ELF-1 (cell line): ENCODE data around the gene CBLN3.

ENCODE experiments used
- DNase-seq: peaks from one replicate; pipeline ENCODE4 v3.0.0-alpha.2; 2016; ENCODE audit warnings: low read depth, low spot score

Gene CBLN3

GRCh38 chr14:24426150-24426911 lies 3.1 kb downstream of the CBLN3 start:
- no peak for DNase-seq

- no peak for DNase-seq
Measured at GRCh38 chr14:24425704-24426103, 3.8 kb downstream of the CBLN3 start.

- no peak for DNase-seq
Measured at GRCh38 chr14:24422694-24423601, 6.5 kb downstream of the CBLN3 start.

- no peak for DNase-seq
Measured at GRCh38 chr14:24422261-24422660, 7.2 kb downstream of the CBLN3 start.

GRCh38 chr14:24418492-24418873 lies 11.0 kb downstream of the CBLN3 start:
- DNase-seq = no peak

GRCh38 chr14:24417832-24418491 lies 11.5 kb downstream of the CBLN3 start:
- no peak for DNase-seq

- DNase-seq = no peak
Measured at GRCh38 chr14:24416932-24417619, 12.4 kb downstream of the CBLN3 start.

GRCh38 chr14:24416254-24416931 lies 13.1 kb downstream of the CBLN3 start:
- DNase-seq = no peak

- no peak for DNase-seq
Measured at GRCh38 chr14:24415421-24416253, 13.8 kb downstream of the CBLN3 start.

GRCh38 chr14:24414732-24415420 lies 14.6 kb downstream of the CBLN3 start:
- DNase-seq = no peak

GRCh38 chr14:24414077-24414476 lies 15.4 kb downstream of the CBLN3 start:
- DNase-seq = no peak

GRCh38 chr14:24411443-24412389 lies 17.8 kb downstream of the CBLN3 start:
- DNase-seq = peak; percentile 66

- no peak for DNase-seq
Measured at GRCh38 chr14:24409956-24410355, 19.5 kb downstream of the CBLN3 start.

GRCh38 chr14:24409192-24409591 lies 20.3 kb downstream of the CBLN3 start:
- DNase-seq = no peak

GRCh38 chr14:24408764-24409163 lies 20.7 kb downstream of the CBLN3 start:
- no peak for DNase-seq

- DNase-seq = no peak
Measured at GRCh38 chr14:24407608-24408325, 21.7 kb downstream of the CBLN3 start.

GRCh38 chr14:24406416-24406815 lies 23.1 kb downstream of the CBLN3 start:
- DNase-seq = no peak

GRCh38 chr14:24404814-24405213 lies 24.7 kb downstream of the CBLN3 start:
- DNase-seq = no peak
